H1 (cell line): ENCODE data around the gene GDPD1. TPM values are rescaled to one million over a fixed set of nuclear protein-coding genes. Genes with fewer than 3 reads are reported as not detected.

Experiments used
- SIN3A ChIP-seq, 2 experiments: IDR thresholded peaks in 1 of 2; conservative IDR thresholded peaks in 1 of 2; 2 replicates each; pipeline ENCODE4 v1.6.1; 2011 to 2012; ENCODE audit warnings: low read length in 2 of 2, improper control_type of control experiment in 1 of 2, low read depth in 1 of 2, mild to moderate bottlenecking in 1 of 2
- polyA plus RNA-seq, 7 experiments: library from polyadenylated mRNA; depleted of rRNA in 3 of 7; stranded (reverse) in 5 of 7; unstranded in 2 of 7; fragments of >200 nt in 5 of 7; fragments of 200-250 nt in 2 of 7; gene quantifications; 1 replicate in 5 of 7; 2 replicates in 1 of 7; 4 replicates in 1 of 7; pipeline versions ENCODE4 v1.2.1 to v1.2.3, GENCODE V29; 2011 to 2013; ENCODE audit warnings: missing spikeins in 2 of 7, mixed read lengths in 2 of 7
- total RNA-seq: library from RNA; stranded (reverse); fragmentation: NEBNext Ultra II Directional; extraction: Animal tissue kit (Norgen Biotek cat#: 25700); gene quantifications from 2 replicates; pipeline ENCODE4 v1.2.1, GENCODE V29; 2021

GDPD1 gene
- total and polyA plus RNA-seq, 2 of the 8 experiments (the other 6 are each of a cell fraction or from before 2014, with no cell fraction given), result 3.2 to 7.7 TPM

GRCh38 chr17:59287891-59288290, 67.6 kb downstream of the GDPD1 start (continued):
- TF ChIP-seq SIN3A (conservative IDR thresholded peaks at IDR 0.05 in 1 of 2, IDR thresholded peaks at IDR 0.05 in 1 of 2; ENCODE audit: low read depth in 1 of 2, low read length in 2 of 2), result no peak
